CD4-positive, alpha-beta T cell treated with Interleukin-4 for 4 hours (primary cell): Measurements from ENCODE around the gene KLF16.

Experiments used
- DNase-seq: peaks from one replicate; pipeline ENCODE4 v3.0.0-alpha.2; 2020

The KLF16 gene

GRCh38 chr19:1818549-1819195 is 44.7 kb downstream of the KLF16 start:
- no peak for DNase-seq

GRCh38 chr19:1817553-1818179 is 45.7 kb downstream of the KLF16 start:
- no peak for DNase-seq

DNA sequence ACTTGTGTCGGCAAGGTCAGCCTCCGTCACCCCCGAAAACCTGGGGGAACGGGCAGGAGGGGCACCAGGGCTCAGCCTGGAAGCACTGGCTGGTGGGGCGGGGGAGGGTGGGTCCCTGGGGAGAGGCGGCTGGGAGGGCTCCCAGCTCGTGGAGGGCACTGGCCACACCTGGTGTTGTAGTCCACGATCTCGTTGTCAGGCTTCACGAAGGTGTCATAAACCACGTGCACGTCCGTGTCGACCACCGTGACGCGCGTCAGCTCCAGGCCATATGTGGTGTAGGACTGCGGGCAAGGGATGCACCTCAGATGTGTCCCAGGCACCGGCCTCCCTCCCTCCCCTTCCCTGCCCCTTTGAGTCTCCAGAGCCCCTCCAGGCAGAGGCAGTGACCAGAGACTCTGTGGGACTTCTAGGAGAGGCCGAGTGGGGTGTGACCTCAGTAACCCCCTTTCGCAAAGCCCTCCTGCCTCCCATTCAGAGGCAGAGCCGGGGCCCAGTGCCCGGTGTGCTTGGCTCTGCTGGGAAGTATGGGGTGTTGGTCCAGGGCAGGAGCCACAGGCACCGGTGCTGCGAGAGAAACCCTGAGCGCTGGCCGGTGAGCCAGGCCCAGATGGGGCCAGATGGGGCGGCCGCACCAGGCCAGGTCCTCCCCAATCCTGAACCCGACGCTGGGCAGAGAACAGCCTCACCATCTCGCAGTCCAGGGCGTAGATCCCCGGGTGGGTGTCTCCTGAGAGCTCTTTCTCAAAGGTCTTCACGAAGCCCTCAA is 46.7 kb downstream of the KLF16 start:
- no peak for DNase-seq

GRCh38 chr19:1815605-1816529 is 47.5 kb downstream of the KLF16 start:
- no peak for DNase-seq

GRCh38 chr19:1814833-1815604 is 48.4 kb downstream of the KLF16 start:
- DNase-seq = no peak

- no peak for DNase-seq
Observed at GRCh38 chr19:1814391-1814790, 49.0 kb downstream of the KLF16 start.

DNA sequence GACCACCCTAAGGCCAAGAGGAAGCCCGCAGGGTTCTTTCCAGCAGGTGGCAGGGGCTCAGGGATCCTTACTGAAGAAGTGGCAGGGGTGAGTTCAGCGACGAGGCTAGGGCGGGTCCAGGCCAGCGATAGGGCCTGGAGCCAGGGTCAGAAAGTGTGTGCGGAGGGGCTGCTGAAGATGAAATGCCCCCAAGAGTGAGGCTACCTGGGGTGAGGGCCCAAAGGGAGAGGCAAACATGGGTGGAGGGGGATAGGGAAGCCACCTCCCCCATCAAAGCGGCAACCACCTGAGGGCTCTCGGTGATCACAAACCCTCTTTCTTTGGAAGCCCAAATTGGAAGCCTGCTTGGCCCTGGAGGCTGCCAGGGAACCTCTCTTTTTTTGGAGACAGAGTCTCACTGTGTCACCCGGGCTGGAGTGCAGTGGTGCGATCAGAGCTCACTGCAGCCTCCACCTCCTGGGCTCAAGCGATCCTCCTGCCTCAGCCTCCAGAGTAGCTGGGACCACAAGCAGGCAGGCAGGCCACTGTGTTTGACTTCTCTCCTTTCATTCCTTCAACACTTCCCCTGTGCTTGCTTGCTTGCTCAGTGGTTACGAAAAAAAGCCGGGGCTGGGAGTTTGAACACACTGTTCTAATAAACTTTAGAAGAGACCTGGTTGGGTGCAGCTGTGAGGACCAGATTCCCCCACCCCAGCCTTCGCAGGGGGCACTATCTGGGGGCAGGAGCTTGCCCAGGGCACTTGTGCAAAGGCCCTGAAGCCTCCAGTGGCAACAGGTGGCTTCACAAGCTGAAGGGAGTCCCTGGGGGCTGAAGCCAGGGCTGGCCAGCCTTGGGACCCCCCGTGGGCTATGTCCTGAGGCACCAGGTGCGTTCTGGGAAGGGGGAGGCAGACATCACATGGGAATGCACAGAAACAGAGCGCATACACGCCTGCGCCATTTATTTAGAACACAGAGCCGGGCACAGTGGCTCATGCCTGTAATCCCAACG is 49.9 kb downstream of the KLF16 start:
- DNase-seq = no peak

DNA sequence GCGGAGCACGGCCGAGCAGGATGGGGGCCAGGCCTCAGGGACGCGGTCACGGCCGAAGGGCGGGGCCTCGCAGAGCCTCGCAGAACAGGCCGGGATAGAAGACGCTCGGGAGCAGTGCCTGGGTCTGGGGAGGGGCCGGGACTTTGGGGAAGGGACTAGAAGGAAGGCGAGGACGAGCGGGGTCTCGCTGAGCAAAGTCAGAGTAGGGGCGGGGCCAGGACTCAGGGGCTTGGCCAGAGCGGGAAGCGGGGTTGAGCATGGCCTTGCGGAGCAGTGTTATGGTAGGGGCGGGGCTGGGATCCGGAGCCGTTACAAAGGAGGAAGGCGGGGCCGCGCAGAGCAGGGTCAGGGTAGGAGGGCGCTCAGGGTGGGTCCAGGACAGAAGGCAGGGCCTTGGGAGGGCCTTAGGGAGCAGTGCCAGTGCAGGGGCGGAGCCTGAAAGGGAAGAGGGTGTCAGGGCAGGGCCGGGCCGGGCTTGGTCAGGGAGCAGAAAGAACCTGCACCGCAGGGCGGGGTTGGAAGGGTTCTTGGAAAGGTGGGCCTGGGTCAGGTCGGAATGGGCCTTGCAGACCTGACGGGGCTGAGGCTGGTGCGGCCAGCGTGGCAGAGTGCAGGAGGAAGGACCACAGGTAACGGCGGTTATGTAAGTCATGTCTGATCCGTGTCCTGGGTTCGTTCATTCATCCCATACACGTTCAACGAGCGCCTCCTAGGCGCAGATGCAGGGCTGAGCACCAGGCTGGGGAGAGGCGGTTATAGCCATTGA is 50.8 kb downstream of the KLF16 start:
- peak; percentile 91 for DNase-seq

GRCh38 chr19:1811942-1812425 is 51.4 kb downstream of the KLF16 start, which contains the start of gene ATP8B3:
Gene ATP8B3 (minus strand): TSS chr19:1812276. CDS start chr19:1811736, 540 bp downstream.
- DNase-seq = no peak

DNA sequence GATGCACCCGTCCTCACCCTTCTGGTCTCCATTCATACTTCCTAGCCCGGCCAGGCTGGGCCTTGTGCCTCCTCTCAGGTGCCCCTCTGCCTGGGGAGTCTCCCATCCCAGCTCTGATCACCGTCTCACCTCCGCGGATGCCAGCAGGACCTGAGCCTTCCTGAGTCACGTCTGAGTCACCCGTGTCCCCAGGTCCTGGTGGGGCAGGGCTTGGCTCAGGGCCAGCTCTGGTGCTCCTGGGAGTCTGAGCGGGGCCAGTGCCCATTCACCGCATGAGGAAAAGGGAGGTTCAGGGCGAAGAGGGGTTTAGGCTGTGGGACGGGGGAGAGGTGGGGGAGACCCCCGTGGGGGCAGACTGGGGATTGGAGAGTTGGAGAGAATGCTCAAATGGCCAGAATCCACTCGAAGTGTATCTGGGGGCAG is 51.9 kb downstream of the KLF16 start:
- peak; percentile 54 for DNase-seq

GRCh38 chr19:1810439-1811160 is 52.8 kb downstream of the KLF16 start:
- DNase-seq = no peak

DNA sequence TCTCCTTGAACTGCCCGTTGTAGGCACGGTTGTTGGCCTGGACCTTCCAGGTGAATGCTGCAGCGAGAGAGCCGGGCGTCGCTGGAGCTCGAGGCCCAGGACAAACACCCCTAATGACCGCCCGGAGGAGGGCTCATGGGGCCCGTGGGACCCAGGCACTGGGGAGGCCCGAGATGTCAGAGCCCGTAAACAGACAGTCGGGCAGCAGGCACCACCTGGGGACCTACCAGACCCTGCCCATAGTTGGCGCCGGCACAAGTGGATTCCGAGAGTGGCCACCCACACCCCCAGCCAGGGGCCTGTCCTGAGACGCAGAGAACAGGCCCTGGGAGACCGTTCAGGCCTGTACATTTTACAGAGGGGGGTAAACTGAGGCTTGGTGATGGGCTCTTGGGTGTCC is 53.7 kb downstream of the KLF16 start:
- DNase-seq = no peak

- DNase-seq = no peak
Observed at GRCh38 chr19:1808395-1808731, 55.0 kb downstream of the KLF16 start.

DNA sequence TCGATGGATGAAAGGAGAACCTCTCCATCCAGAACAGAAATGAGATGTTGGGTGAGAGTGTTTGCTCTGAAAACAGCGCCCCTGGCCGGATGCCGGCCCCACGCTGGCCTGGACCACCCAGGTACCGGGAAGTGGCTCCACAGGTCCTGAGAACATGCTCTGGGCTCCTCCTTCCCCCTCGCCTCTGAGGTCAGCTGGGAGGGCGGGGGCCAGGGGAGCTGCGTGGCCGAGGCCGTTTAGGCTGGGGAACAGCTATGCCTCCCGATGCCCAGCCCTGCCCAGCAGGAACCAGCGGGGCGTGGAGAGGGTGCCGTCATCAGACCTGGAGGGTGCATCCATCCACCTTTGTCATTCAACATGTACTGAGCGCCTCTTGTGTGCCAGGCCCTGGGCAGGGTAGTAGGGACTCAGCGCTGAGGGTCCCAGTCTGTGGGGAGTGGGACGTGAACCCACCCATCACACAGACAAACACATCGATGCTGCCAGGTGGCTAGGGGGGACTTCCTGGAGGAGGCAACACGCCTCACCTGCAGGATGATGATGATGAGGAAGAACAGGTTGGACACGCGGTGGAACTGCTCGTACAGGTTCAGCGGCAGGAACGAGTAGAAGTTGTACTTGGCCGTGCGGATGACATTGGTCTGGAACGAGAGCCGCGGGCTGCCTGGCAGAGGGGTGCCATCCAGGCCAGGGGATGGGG is 55.5 kb downstream of the KLF16 start:
- no peak for DNase-seq

GRCh38 chr19:1807030-1807694 is 56.2 kb downstream of the KLF16 start:
- DNase-seq = no peak

GRCh38 chr19:1806184-1807029 is 57.0 kb downstream of the KLF16 start:
- no peak for DNase-seq
